Liver (tissue), 9 donors: ENCODE results near the gene WNK1. TPM values are rescaled to one million over a fixed set of nuclear protein-coding genes. Genes with fewer than 3 reads are reported as not detected.

Experiments
- DNase-seq: peaks from one replicate; pipeline ENCODE4 v3.0.0-alpha.2; 2017; ENCODE audit warnings: low spot score
- H3K27ac ChIP-seq, 2 donors: one replicate each; pipeline ENCODE4 v1.7.0; 2013; ENCODE audit warnings: inconsistent platforms in 2 of 2, low read length in 2 of 2, control low read depth in 1 of 2, low read depth in 1 of 2, mild to moderate bottlenecking in 1 of 2
- H3K27me3 ChIP-seq, 4 donors: one replicate each; pipeline versions ENCODE4 v1.6.1 to v1.7.0; 2013; ENCODE audit warnings: low read length in 3 of 4, inconsistent platforms in 1 of 4, mild to moderate bottlenecking in 1 of 4, moderate library complexity in 1 of 4; ENCODE audit not compliant: control insufficient read depth in 4 of 4, insufficient read depth in 4 of 4
- H3K36me3 ChIP-seq, 4 donors: one replicate each; pipeline versions ENCODE4 v1.6.1 to v1.7.0; 2013; ENCODE audit warnings: low read length in 3 of 4, mild to moderate bottlenecking in 3 of 4, low read depth in 1 of 4, moderate library complexity in 1 of 4; ENCODE audit not compliant: control insufficient read depth in 4 of 4, insufficient read depth in 3 of 4
- H3K4me1 ChIP-seq, 4 donors: one replicate each; pipeline versions ENCODE4 v1.6.1 to v1.7.0; 2013; ENCODE audit warnings: low read length in 3 of 4, mild to moderate bottlenecking in 3 of 4, moderate library complexity in 1 of 4; ENCODE audit not compliant: control insufficient read depth in 4 of 4, insufficient read depth in 4 of 4
- H3K4me3 ChIP-seq, 3 donors: one replicate each; pipeline versions ENCODE4 v1.6.1 to v1.7.0; 2013; ENCODE audit warnings: low read length in 3 of 3, control low read depth in 1 of 3, low read depth in 1 of 3, mild to moderate bottlenecking in 1 of 3
- H3K9ac ChIP-seq, 2 donors: one replicate each; pipeline ENCODE4 v1.7.0; 2013; ENCODE audit warnings: low read length in 2 of 2, mild to moderate bottlenecking in 2 of 2, moderate library complexity in 2 of 2, control low read depth in 1 of 2, low read depth in 1 of 2
- H3K9me3 ChIP-seq, 4 donors: one replicate each; pipeline versions ENCODE4 v1.6.1 to v1.7.0; 2013; ENCODE audit warnings: low read length in 3 of 4; ENCODE audit not compliant: control insufficient read depth in 4 of 4
- ATF3 ChIP-seq: IDR thresholded peaks from 2 replicates; pipeline ENCODE4 v1.6.1; 2016; ENCODE audit warnings: antibody characterized with exemption
- CTCF ChIP-seq: fragments of 150-350 bp; IDR thresholded peaks from 2 replicates; pipeline ENCODE4 v1.5.1; 2017; ENCODE audit warnings: improper control_type of control experiment, low read depth, low read length; ENCODE audit not compliant: missing input control
- EGR1 ChIP-seq, 2 donors: IDR thresholded peaks; 2 replicates each; pipeline ENCODE4 v1.6.1; 2016 to 2018; ENCODE audit warnings: antibody characterized with exemption in 2 of 2, low read depth in 2 of 2
- FOXA2 ChIP-seq: IDR thresholded peaks from 2 replicates; pipeline ENCODE4 v1.6.1; 2016; ENCODE audit warnings: antibody characterized with exemption
- GABPA ChIP-seq, 2 donors: IDR thresholded peaks in 1 of 2; conservative IDR thresholded peaks in 1 of 2; 2 replicates each; pipeline ENCODE4 v1.6.1; 2016; ENCODE audit warnings: antibody characterized with exemption in 2 of 2, mild to moderate bottlenecking in 1 of 2, moderate library complexity in 1 of 2
- HNF4A ChIP-seq, 2 donors: conservative IDR thresholded peaks; 2 replicates each; pipeline ENCODE4 v1.6.1; 2016; ENCODE audit warnings: antibody characterized with exemption in 2 of 2, mild to moderate bottlenecking in 2 of 2
- HNF4G ChIP-seq: IDR thresholded peaks from 2 replicates; pipeline ENCODE4 v1.6.1; 2016; ENCODE audit warnings: antibody characterized with exemption
- JUND ChIP-seq, 2 donors: IDR thresholded peaks; 2 replicates each; pipeline ENCODE4 v1.6.1; 2016; ENCODE audit warnings: antibody characterized with exemption in 2 of 2
- NR2F2 ChIP-seq: IDR thresholded peaks from 2 replicates; pipeline ENCODE4 v1.6.1; 2016; ENCODE audit warnings: antibody characterized with exemption
- RXRA ChIP-seq, 2 donors: IDR thresholded peaks; 2 replicates each; pipeline ENCODE4 v1.6.1; 2017 to 2018; ENCODE audit warnings: antibody characterized with exemption in 2 of 2, mild to moderate bottlenecking in 1 of 2
- SP1 ChIP-seq: IDR thresholded peaks from 2 replicates; pipeline ENCODE4 v1.6.1; 2018; ENCODE audit warnings: antibody characterized with exemption, mild to moderate bottlenecking
- TAF1 ChIP-seq: conservative IDR thresholded peaks from 2 replicates; pipeline ENCODE4 v1.6.1; 2016; ENCODE audit warnings: antibody characterized with exemption, mild to moderate bottlenecking
- YY1 ChIP-seq: IDR thresholded peaks from 2 replicates; pipeline ENCODE4 v1.6.1; 2016; ENCODE audit warnings: antibody characterized with exemption, mild to moderate bottlenecking
- ZBTB33 ChIP-seq: IDR thresholded peaks from 2 replicates; pipeline ENCODE4 v1.6.1; 2016; ENCODE audit warnings: antibody characterized with exemption
- WGBS: extraction: QIAGEN DNeasy Blood & Tissue Kit; methylation state at CpG from one replicate; pipeline ENCODE4 v1.1.7; 2013; 5-methylcytosine and 5-hydroxymethylcytosine counted together
- polyA plus RNA-seq, 2 donors: library from polyadenylated mRNA; stranded (reverse) in 1 of 2; unstranded in 1 of 2; fragments of 200-250 nt in 1 of 2; fragments of >200 nt in 1 of 2; fragmentation: Nextera tagmentation in 1 of 2; extraction: Ambion mirVana in 1 of 2; gene quantifications; one replicate each; pipeline versions ENCODE4 v1.2.1 to v1.2.3, GENCODE V29; 2013 to 2015
- total RNA-seq, 2 donors: library from RNA; depleted of rRNA; stranded (reverse); fragments of >200 nt; gene quantifications; one replicate each; pipeline ENCODE4 v1.2.3, GENCODE V29; 2014
- donor health status: healthy.
- donor health status: healthy.
- donor health status: healthy.
- donor health status: healthy.
- donor health status: healthy.

Gene WNK1
- total and polyA plus RNA-seq, 4 donors: 22.4 to 299 (median 53.8) TPM

- H3K36me3 ChIP-seq: peaks cover 2 to 3% (median 2%) of the 10 kb centered on the region in 4 donors
- TF ChIP-seq ZBTB33 (no peak), SP1 (no peak), CTCF (no peak)
- no peaks in the 10 kb centered on the region for H3K27me3 ChIP-seq
- H3K9ac ChIP-seq: no peak overlapping the region
- H3K4me1 ChIP-seq: no peaks in the 10 kb centered on the region
- no peaks in the 10 kb centered on the region for H3K9me3 ChIP-seq
- DNase-seq: no peak
- WGBS: 88% methylated on average over 8 of the region's 8 CpGs
- no peak overlapping the region for H3K4me3 ChIP-seq
- H3K27ac ChIP-seq: no peak overlapping the region
Observed at GRCh38 chr12:936377-937345, 184.3 kb downstream of the WNK1 start.

GRCh38 chr12:938810-939209 is 186.4 kb downstream of the WNK1 start:
- Histone ChIP-seq H3K4me3 (no peak overlapping the region), H3K27me3 (no peaks in the 10 kb centered on the region), H3K4me1 (no peaks in the 10 kb centered on the region), H3K36me3 (peaks cover 0 to 2% (median 0%) of the 10 kb centered on the region in 4 donors), H3K9ac (no peak overlapping the region), H3K9me3 (no peaks in the 10 kb centered on the region), H3K27ac (no peak overlapping the region)
- DNase-seq: no peak
- TF ChIP-seq JUND (IDR thresholded peaks at IDR 0.05) (no peak), CTCF (no peak)
- WGBS: 92% methylated on average over 3 of the region's 3 CpGs

GRCh38 chr12:943051-943450 is 190.7 kb downstream of the WNK1 start:
- 96% methylated on average over 6 of the region's 6 CpGs for WGBS
- Histone ChIP-seq H3K4me1 (peaks cover 0 to 2% (median under 1%) of the 10 kb centered on the region in 4 donors), H3K9me3 (no peaks in the 10 kb centered on the region), H3K9ac (no peak overlapping the region), H3K27ac (no peak overlapping the region), H3K36me3 (peaks cover 0 to 2% (median 2%) of the 10 kb centered on the region in 4 donors), H3K4me3 (no peak overlapping the region), H3K27me3 (no peaks in the 10 kb centered on the region)
- TF ChIP-seq GABPA (IDR thresholded peaks at IDR 0.05 in 1 of 2, conservative IDR thresholded peaks at IDR 0.05 in 1 of 2) (no peak), ATF3 (no peak), JUND (IDR thresholded peaks at IDR 0.05) (no peak), YY1 (no peak), TAF1 (no peak), SP1 (no peak), FOXA2 (no peak), EGR1 (IDR thresholded peaks at IDR 0.05; ENCODE audit: low read depth in 2 of 2) (no peak), NR2F2 (no peak), HNF4A (conservative IDR thresholded peaks at IDR 0.05) (no peak), CTCF (no peak), RXRA (IDR thresholded peaks at IDR 0.05) (no peak), HNF4G (no peak)
- no peak for DNase-seq
